Activated T-helper 17 cell treated with anti-CD3 and anti-CD28 coated beads, Interleukin-2, amount 50 U/mL, for 72 hours (primary cell): Measurements from ENCODE around the gene NEK5. TPM values are rescaled to one million over a fixed set of nuclear protein-coding genes. Genes with fewer than 3 reads are reported as not detected.
"Not testable (repeated sequence)": the region's sequence is repeated elsewhere in the genome, so short reads cannot be mapped to it uniquely, and the experiment has no call there.

Source experiments
- ATAC-seq: fragments of 150-1000 bp; cut with Tn5 transposase; replicated peaks from 2 replicates; pipeline ENCODE4 v1.10.0; 2021; ENCODE audit warnings: mild to moderate bottlenecking, moderate library complexity
- H3K27ac Mint-ChIP-seq: one replicate; pipeline ENCODE4 v1.8.0; 2022; ENCODE audit warnings: mixed read lengths
- H3K27me3 Mint-ChIP-seq: one replicate; pipeline ENCODE4 v1.8.0; 2022; ENCODE audit warnings: mixed read lengths
- H3K36me3 Mint-ChIP-seq: one replicate; pipeline ENCODE4 v1.8.0; 2022; ENCODE audit warnings: low read depth, mild to moderate bottlenecking, mixed read lengths
- H3K4me1 Mint-ChIP-seq: one replicate; pipeline ENCODE4 v1.8.0; 2022; ENCODE audit warnings: mixed read lengths
- H3K4me3 Mint-ChIP-seq: one replicate; pipeline ENCODE4 v1.8.0; 2022; ENCODE audit warnings: mild to moderate bottlenecking, mixed read lengths
- H3K9me3 Mint-ChIP-seq: one replicate; pipeline ENCODE4 v1.8.0; 2022; ENCODE audit warnings: mixed read lengths
- total RNA-seq, 2 donors: library from RNA; stranded (reverse); gene quantifications; one replicate each; pipeline ENCODE4 v1.2.3, GENCODE V29; 2022

The NEK5 gene
- total RNA-seq, 2 donors from 2014 or later, result not detected

GRCh38 chr13:52118095-52118494 is 10.8 kb downstream of the NEK5 start:
- Mint-ChIP-seq H3K4me3 (no peak overlapping the region), H3K27ac (no peak overlapping the region), H3K36me3 (no peaks in the 10 kb centered on the region), H3K27me3 (peaks cover 17% of the 10 kb centered on the region), H3K9me3 (no peaks in the 10 kb centered on the region), H3K4me1 (no peaks in the 10 kb centered on the region)
- no peak for ATAC-seq

GRCh38 chr13:52112591-52112990 is 16.3 kb downstream of the NEK5 start:
- H3K4me1 Mint-ChIP-seq, result no peaks in the 10 kb centered on the region
- no peak overlapping the region for H3K27ac Mint-ChIP-seq
- no peak overlapping the region for H3K4me3 Mint-ChIP-seq
- no peaks in the 10 kb centered on the region for H3K36me3 Mint-ChIP-seq
- H3K9me3 Mint-ChIP-seq, result no peaks in the 10 kb centered on the region
- peaks cover 25% of the 10 kb centered on the region for H3K27me3 Mint-ChIP-seq
- no peak for ATAC-seq

- Mint-ChIP-seq H3K36me3 (no peaks in the 10 kb centered on the region), H3K27me3 (peaks cover 20% of the 10 kb centered on the region), H3K27ac (no peak overlapping the region), H3K4me3 (no peak overlapping the region), H3K4me1 (no peaks in the 10 kb centered on the region), H3K9me3 (no peaks in the 10 kb centered on the region)
- no peak for ATAC-seq
These were observed 19.7 kb downstream of the NEK5 start for GRCh38 chr13:52109116-52109670.

- Mint-ChIP-seq H3K27ac (no peak overlapping the region), H3K4me3 (no peak overlapping the region), H3K36me3 (no peaks in the 10 kb centered on the region), H3K4me1 (peaks cover 5% of the 10 kb centered on the region), H3K9me3 (no peaks in the 10 kb centered on the region), H3K27me3 (peaks cover 10% of the 10 kb centered on the region)
- ATAC-seq, result no peak
These were observed 23.0 kb downstream of the NEK5 start for GRCh38 chr13:52105841-52106240.

- no peak for ATAC-seq
- Mint-ChIP-seq H3K9me3 (no peaks in the 10 kb centered on the region), H3K27me3 (peaks cover 4% of the 10 kb centered on the region), H3K36me3 (no peaks in the 10 kb centered on the region), H3K4me1 (peaks cover 5% of the 10 kb centered on the region), H3K27ac (no peak overlapping the region), H3K4me3 (no peak overlapping the region)
These were observed 24.2 kb downstream of the NEK5 start for GRCh38 chr13:52104624-52105023.

DNA sequence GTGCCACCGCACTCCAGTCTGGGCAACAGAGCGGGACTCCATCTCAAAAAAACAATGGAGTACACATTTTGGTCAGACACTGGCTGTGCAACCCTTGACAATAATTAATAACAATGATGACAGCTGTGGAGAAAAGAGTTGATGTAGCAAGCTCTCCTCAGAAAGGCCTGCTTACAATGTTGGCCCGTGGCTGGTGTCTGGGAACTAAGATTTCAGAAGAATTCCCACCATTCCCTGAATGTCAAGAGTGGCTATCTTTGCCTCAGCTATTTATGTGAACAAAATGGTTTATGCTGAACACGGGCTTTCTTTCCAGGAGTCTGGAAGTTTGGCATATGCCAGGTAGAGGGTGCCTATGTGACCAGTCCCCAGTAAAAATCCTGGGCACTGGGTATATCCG is 25.5 kb downstream of the NEK5 start:
- Mint-ChIP-seq H3K4me1 (peaks cover 5% of the 10 kb centered on the region), H3K27me3 (peaks cover 4% of the 10 kb centered on the region), H3K4me3 (no peak overlapping the region), H3K36me3 (no peaks in the 10 kb centered on the region), H3K27ac (no peak overlapping the region), H3K9me3 (no peaks in the 10 kb centered on the region)
- no peak for ATAC-seq

DNA sequence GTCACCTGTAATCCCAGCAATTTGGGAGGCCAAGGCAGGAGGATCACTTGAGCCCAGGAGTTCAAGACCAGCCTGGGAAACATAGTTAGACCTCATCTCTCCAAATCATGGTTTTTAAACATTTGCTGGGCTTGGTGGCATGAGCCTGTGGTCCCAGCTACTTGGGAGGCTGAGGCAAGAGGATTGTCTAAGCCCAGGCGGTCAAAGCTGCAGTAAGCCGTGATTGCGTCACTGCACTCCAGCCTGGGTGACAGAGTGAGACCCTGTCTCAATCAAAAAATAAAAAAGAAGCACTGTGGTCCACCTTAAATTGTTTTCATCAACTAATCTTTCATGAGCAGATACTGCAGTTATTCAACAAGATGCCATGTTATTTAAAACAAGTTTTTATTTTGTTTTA is 26.4 kb downstream of the NEK5 start:
- H3K27ac Mint-ChIP-seq, H3K9me3 Mint-ChIP-seq, H3K4me3 Mint-ChIP-seq, H3K4me1 Mint-ChIP-seq, H3K36me3 Mint-ChIP-seq, H3K27me3 Mint-ChIP-seq, ATAC-seq: not testable (repeated sequence)

- no peak for ATAC-seq
- H3K27ac Mint-ChIP-seq, result no peak overlapping the region
- H3K4me3 Mint-ChIP-seq, result no peak overlapping the region
- H3K36me3 Mint-ChIP-seq, result no peaks in the 10 kb centered on the region
- peaks cover 8% of the 10 kb centered on the region for H3K27me3 Mint-ChIP-seq
- H3K9me3 Mint-ChIP-seq, result no peaks in the 10 kb centered on the region
- H3K4me1 Mint-ChIP-seq, result peaks cover 5% of the 10 kb centered on the region
These were observed 31.7 kb downstream of the NEK5 start for GRCh38 chr13:52097197-52097596.

- Mint-ChIP-seq H3K9me3 (no peaks in the 10 kb centered on the region), H3K4me1 (peaks cover 5% of the 10 kb centered on the region), H3K36me3 (no peaks in the 10 kb centered on the region), H3K27me3 (peaks cover 8% of the 10 kb centered on the region), H3K27ac (no peak overlapping the region), H3K4me3 (no peak overlapping the region)
- no peak for ATAC-seq
These were observed 32.1 kb downstream of the NEK5 start for GRCh38 chr13:52096748-52097147.

DNA sequence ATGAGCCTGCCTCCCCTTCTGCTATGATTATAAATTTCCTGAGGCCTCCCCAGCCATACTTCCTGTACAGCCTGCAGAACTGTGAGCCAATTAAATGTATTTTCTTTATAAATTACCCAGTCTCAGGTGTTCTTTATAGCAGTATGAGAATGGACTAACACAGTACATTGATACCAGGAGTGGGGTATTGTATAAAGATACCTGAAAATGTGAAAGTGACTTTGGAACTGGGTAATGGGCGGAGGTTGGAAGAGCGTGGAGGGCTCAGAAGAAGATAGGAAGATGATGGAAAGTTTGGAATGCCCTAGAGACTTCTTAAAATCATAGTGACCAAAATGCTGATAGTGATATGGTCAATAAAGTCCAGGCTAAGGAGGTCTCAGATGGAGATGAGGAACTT is 32.8 kb downstream of the NEK5 start:
- no peak for ATAC-seq
- H3K27me3 Mint-ChIP-seq, result peaks cover 4% of the 10 kb centered on the region
- no peaks in the 10 kb centered on the region for H3K9me3 Mint-ChIP-seq

GRCh38 chr13:52092087-52092486 is 36.8 kb downstream of the NEK5 start:
- Mint-ChIP-seq H3K36me3 (no peaks in the 10 kb centered on the region), H3K27me3 (peaks cover 9% of the 10 kb centered on the region), H3K9me3 (no peaks in the 10 kb centered on the region), H3K4me1 (no peaks in the 10 kb centered on the region), H3K27ac (no peak overlapping the region), H3K4me3 (no peak overlapping the region)
- no peak for ATAC-seq

More for the DNA sequence above, 32.8 kb downstream of the NEK5 start:
- Mint-ChIP-seq H3K4me3 (no peak overlapping the region), H3K27ac (no peak overlapping the region), H3K36me3 (no peaks in the 10 kb centered on the region), H3K4me1 (no peaks in the 10 kb centered on the region)

DNA sequence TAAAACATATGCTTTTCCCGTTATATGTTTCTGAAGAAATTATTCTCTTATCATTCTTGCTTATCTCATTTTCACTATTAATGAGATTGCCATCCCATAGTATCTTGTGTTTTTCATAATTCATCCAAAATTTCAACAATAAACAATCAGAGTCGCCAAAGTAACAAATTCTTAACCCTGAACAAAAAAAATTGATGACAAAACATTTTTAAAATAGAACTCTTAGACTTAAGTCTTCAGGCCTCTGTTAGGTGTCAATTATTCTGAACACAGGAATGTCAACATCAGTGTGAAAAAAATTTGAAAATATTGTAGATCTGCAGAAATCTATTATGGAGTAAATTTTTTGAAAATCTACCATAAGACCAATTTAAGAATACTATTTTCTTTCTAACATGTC is 37.4 kb downstream of the NEK5 start:
- H3K27me3 Mint-ChIP-seq, result peaks cover 9% of the 10 kb centered on the region
- no peaks in the 10 kb centered on the region for H3K36me3 Mint-ChIP-seq
- no peaks in the 10 kb centered on the region for H3K9me3 Mint-ChIP-seq
- no peak overlapping the region for H3K4me3 Mint-ChIP-seq
- no peak for ATAC-seq
- no peaks in the 10 kb centered on the region for H3K4me1 Mint-ChIP-seq
- no peak overlapping the region for H3K27ac Mint-ChIP-seq

DNA sequence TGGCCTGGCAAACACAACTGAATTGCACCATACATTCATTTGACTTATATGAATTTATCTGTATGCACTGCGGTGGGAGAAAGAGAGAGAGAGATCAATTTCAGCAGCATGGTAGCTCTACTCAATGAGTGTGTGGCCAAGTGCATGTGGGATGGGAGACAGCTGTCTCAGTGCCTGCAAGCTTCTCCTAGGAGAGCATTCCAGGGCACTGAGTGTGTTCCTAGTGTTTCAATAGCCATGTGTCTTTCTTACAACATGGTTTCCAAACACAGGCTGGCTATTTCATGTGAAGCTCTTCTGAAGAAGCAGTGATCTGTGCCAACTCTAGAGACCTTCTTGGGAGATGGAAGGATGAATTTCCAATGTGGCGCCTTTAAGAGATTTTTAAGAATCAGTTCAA is 43.5 kb downstream of the NEK5 start:
- Mint-ChIP-seq H3K9me3 (no peaks in the 10 kb centered on the region), H3K4me1 (no peaks in the 10 kb centered on the region), H3K36me3 (no peaks in the 10 kb centered on the region), H3K27ac (no peak overlapping the region), H3K27me3 (peaks cover 5% of the 10 kb centered on the region), H3K4me3 (no peak overlapping the region)
- no peak for ATAC-seq

GRCh38 chr13:52084981-52085380 is 43.9 kb downstream of the NEK5 start:
- ATAC-seq, H3K4me3 Mint-ChIP-seq, H3K4me1 Mint-ChIP-seq, H3K36me3 Mint-ChIP-seq, H3K27me3 Mint-ChIP-seq, H3K9me3 Mint-ChIP-seq, H3K27ac Mint-ChIP-seq: not testable (repeated sequence)

- Mint-ChIP-seq H3K27ac (no peak overlapping the region), H3K4me3 (no peak overlapping the region), H3K27me3 (no peaks in the 10 kb centered on the region), H3K4me1 (no peaks in the 10 kb centered on the region), H3K36me3 (no peaks in the 10 kb centered on the region), H3K9me3 (no peaks in the 10 kb centered on the region)
- no peak for ATAC-seq
These were observed 46.3 kb downstream of the NEK5 start for GRCh38 chr13:52082601-52083000.

GRCh38 chr13:52079891-52080290 is 49.0 kb downstream of the NEK5 start:
- H3K4me1 Mint-ChIP-seq, H3K36me3 Mint-ChIP-seq, ATAC-seq, H3K27ac Mint-ChIP-seq, H3K4me3 Mint-ChIP-seq, H3K9me3 Mint-ChIP-seq: not testable (repeated sequence)
- H3K27me3 Mint-ChIP-seq, result peaks cover 13% of the 10 kb centered on the region
